Neural cell (in vitro differentiated cells): Measurements from ENCODE around the gene ZFP3. TPM values are rescaled to one million over a fixed set of nuclear protein-coding genes. Genes with fewer than 3 reads are reported as not detected.

Experiments used
- polyA plus RNA-seq: library from polyadenylated mRNA; depleted of rRNA; stranded (reverse); fragments of >200 nt; gene quantifications from 2 replicates; pipeline ENCODE4 v1.2.3, GENCODE V29; 2014
- small RNA-seq, 3 experiments: library from RNA; depleted of rRNA; stranded (forward); fragments of <200 nt; gene quantifications; one replicate each; pipeline ENCODE3, GENCODE V24; 2012

ZFP3 gene
- polyA plus RNA-seq, 1 donor from 2014 or later, result 0.05 TPM

Small RNAs within 50 kb of the gene (small RNA-seq; reads per million reads assigned to genes)
- gene AC012146.4, result 0 reads per million in 3 experiments

Other genes starting within 250 kb of the ZFP3 start
- gene MINK1, start 245.1 kb upstream of the ZFP3 start, polyA plus RNA-seq, result 38.1 and 51.4 TPM in 2 replicates
- gene C17orf107, start 178.9 kb upstream of the ZFP3 start, polyA plus RNA-seq, result 0.45 and 2.1 TPM in 2 replicates
- 0.25 TPM in 1 of 2 replicates, not detected in the other for gene CHRNE, start 175.4 kb upstream of the ZFP3 start, polyA plus RNA-seq
- not detected in 2 replicates for gene GP1BA, start 146.2 kb upstream of the ZFP3 start, polyA plus RNA-seq
- 140 and 172 TPM in 2 replicates for gene SLC25A11, start 138.4 kb upstream of the ZFP3 start, polyA plus RNA-seq
- 52.5 and 64.1 TPM in 2 replicates for gene RNF167, start 138.2 kb upstream of the ZFP3 start, polyA plus RNA-seq
- 145 and 230 TPM in 2 replicates for gene PFN1, start 129.9 kb upstream of the ZFP3 start, polyA plus RNA-seq
- 0.54 and 2.3 TPM in 2 replicates for gene ENO3, start 127.3 kb upstream of the ZFP3 start, polyA plus RNA-seq
- gene SPAG7, start 110.7 kb upstream of the ZFP3 start, polyA plus RNA-seq, result 66.4 and 67.7 TPM in 2 replicates
- gene CAMTA2, start 90.8 kb upstream of the ZFP3 start, polyA plus RNA-seq, result 3.7 and 7.3 TPM in 2 replicates
- 0.38 TPM in 1 of 2 replicates, not detected in the other for gene INCA1, start 80.9 kb upstream of the ZFP3 start, polyA plus RNA-seq
- gene KIF1C, start 80.5 kb upstream of the ZFP3 start, polyA plus RNA-seq, result 7.7 and 8.3 TPM in 2 replicates
- gene SLC52A1, start 43.0 kb upstream of the ZFP3 start, polyA plus RNA-seq, result not detected in 2 replicates
- 31.8 and 32.5 TPM in 2 replicates for gene ZNF232, start 33.4 kb downstream of the ZFP3 start, polyA plus RNA-seq
- not detected in 2 replicates for gene USP6, start 37.6 kb downstream of the ZFP3 start, polyA plus RNA-seq
- gene ZNF594, start 113.4 kb downstream of the ZFP3 start, polyA plus RNA-seq, result 28.2 and 31.0 TPM in 2 replicates
- not detected in 2 replicates for gene SCIMP, start 156.4 kb downstream of the ZFP3 start, polyA plus RNA-seq
- gene RABEP1, start 203.8 kb downstream of the ZFP3 start, polyA plus RNA-seq, result 61.1 and 67.0 TPM in 2 replicates